PC-3 (cell line): ENCODE data around the gene ROCK1. TPM values are rescaled to one million over a fixed set of nuclear protein-coding genes. Genes with fewer than 3 reads are reported as not detected.

Experiments used
- ATAC-seq: fragments of 200-7000 bp; cut with Tn5 transposase; 2 replicates; pipeline ENCODE4 v1.9.1; 2020; ENCODE audit warnings: mild to moderate bottlenecking, moderate library complexity
- BruUV-seq: library from RNA; stranded (reverse); fragments of 400-500 nt; replicated peaks from 2 replicates; lab custom pipeline; 2021; lab: Mats Ljungman, UMichigan
- CTCF ChIA-PET: fragments of 300-600 bp; sonication (Branson Sonifier 250); formaldehyde crosslinking; loops from one replicate; lab custom pipeline; 2022; ENCODE audit warnings: antibody characterized with exemption; lab: Charles Lee
- POLR2A ChIA-PET: fragments of 300-600 bp; sonication (Branson Sonifier 250); formaldehyde crosslinking; loops from one replicate; lab custom pipeline; 2022; ENCODE audit warnings: antibody characterized with exemption; ENCODE audit not compliant: unreplicated experiment; lab: Charles Lee
- DNase-seq: peaks from one replicate; pipeline ENCODE4 v3.0.0-alpha.2; 2015
- H2AFZ ChIP-seq: fragments of 300-600 bp; sonication (generic); 2 replicates; pipeline ENCODE4 v1.6.0; 2016; ENCODE audit warnings: antibody characterized with exemption, low read length
- H3F3A ChIP-seq: fragments of 300-600 bp; sonication (generic); one replicate; pipeline ENCODE4 v1.6.0; 2017; ENCODE audit warnings: antibody characterized with exemption, low read length, control low read depth, mild to moderate bottlenecking; ENCODE audit not compliant: unreplicated experiment
- H3K27ac ChIP-seq: fragments of 300-600 bp; sonication (generic); 2 replicates; pipeline ENCODE4 v1.5.1; 2016; ENCODE audit warnings: mild to moderate bottlenecking, low read length
- H3K27me3 ChIP-seq: fragments of 300-600 bp; sonication (generic); 2 replicates; pipeline ENCODE4 v1.6.1; 2016; ENCODE audit warnings: low read length, mixed read lengths
- H3K36me3 ChIP-seq: fragments of 300-600 bp; sonication (generic); 2 replicates; pipeline ENCODE4 v1.6.1; 2016; ENCODE audit warnings: low read depth, mixed run types, low read length, mixed read lengths
- H3K4me1 ChIP-seq: fragments of 300-600 bp; sonication (generic); 2 replicates; pipeline ENCODE4 v1.5.1; 2016; ENCODE audit warnings: low read length; ENCODE audit not compliant: insufficient read depth
- H3K4me2 ChIP-seq: fragments of 300-600 bp; sonication (generic); 2 replicates; pipeline ENCODE4 v1.6.0; 2016; ENCODE audit warnings: low read length
- H3K4me3 ChIP-seq: fragments of 300-600 bp; sonication (generic); 2 replicates; pipeline ENCODE4 v1.5.1; 2016; ENCODE audit warnings: mild to moderate bottlenecking, low read length, mixed read lengths
- H3K79me2 ChIP-seq: fragments of 300-600 bp; sonication (generic); 2 replicates; pipeline ENCODE4 v1.6.1; 2017; ENCODE audit warnings: low read length, mixed read lengths
- H3K9ac ChIP-seq: fragments of 300-600 bp; sonication (generic); 2 replicates; pipeline ENCODE4 v1.6.0; 2016; ENCODE audit warnings: mild to moderate bottlenecking, low read length
- H3K9me2 ChIP-seq: fragments of 300-600 bp; sonication (generic); replicated peaks from 2 replicates; pipeline ENCODE4 v1.6.1; 2016; ENCODE audit warnings: mixed run types, low read length, mixed read lengths
- H3K9me3 ChIP-seq: fragments of 300-600 bp; sonication (generic); 2 replicates; pipeline ENCODE4 v1.6.1; 2016; ENCODE audit warnings: low read length, mixed read lengths
- H4K20me1 ChIP-seq: fragments of 300-600 bp; sonication (generic); 2 replicates; pipeline ENCODE4 v1.6.1; 2016; ENCODE audit warnings: low read length, mixed read lengths
- CTCF ChIP-seq: fragments of 300-600 bp; sonication (generic); conservative IDR thresholded peaks from 2 replicates; pipeline ENCODE4 v1.5.1; 2017; ENCODE audit warnings: antibody characterized with exemption, low read depth, mild to moderate bottlenecking, low read length
- EZH2 ChIP-seq: fragments of 300-600 bp; sonication (generic); IDR thresholded peaks from one replicate; pipeline ENCODE4 v1.6.1; 2017; ENCODE audit warnings: antibody characterized with exemption, mild to moderate bottlenecking, low read length; ENCODE audit not compliant: unreplicated experiment
- EZH2phosphoT487 ChIP-seq: fragments of 300-600 bp; sonication (generic); IDR thresholded peaks from 2 replicates; pipeline ENCODE4 v1.6.1; 2018; ENCODE audit warnings: mild to moderate bottlenecking, antibody characterized with exemption, low read length, borderline replicate concordance
- intact Hi-C: fragments of 100-400 bp; cut with micrococcal nuclease; formaldehyde crosslinking; loops from 2 replicates; pipeline ENCODE4 v1.9.0; 2023
- total RNA-seq: library from RNA; depleted of rRNA; stranded (reverse); fragments of >200 nt; gene quantifications from 2 replicates; pipeline ENCODE4 v1.2.3, GENCODE V29; 2014

The ROCK1 gene
- total RNA-seq, 1 experiment from 2014 or later: 22.2 TPM

GRCh38 chr18:21081426-21081825 lies 30.2 kb downstream of the ROCK1 start:
- H3F3A ChIP-seq: no peaks in the 10 kb centered on the region
- intact Hi-C loops: no loop called here
- no peak overlapping the region for H2AFZ ChIP-seq
- H3K27me3 ChIP-seq: no peaks in the 10 kb centered on the region
- no peak overlapping the region for H3K4me2 ChIP-seq
- peaks cover 3% of the 10 kb centered on the region; the same call in 1 of the 2 replicates for H3K36me3 ChIP-seq
- no peak overlapping the region for H3K9ac ChIP-seq
- no peak overlapping the region for H3K4me3 ChIP-seq
- CTCF ChIA-PET: no interaction called here
- no peaks in the 10 kb centered on the region for H3K9me2 ChIP-seq
- no peaks in the 10 kb centered on the region for H4K20me1 ChIP-seq
- POLR2A ChIA-PET: interaction anchor here (0.6 kb wide), 1 partner anchor 43 kb away, joined by 3 read pairs; no protein-coding TSS in a partner anchor
- TF ChIP-seq EZH2 (no peak), EZH2phosphoT487 (no peak), CTCF (no peak)
- peaks cover 97% of the 10 kb centered on the region for H3K79me2 ChIP-seq
- H3K9me3 ChIP-seq: no peaks in the 10 kb centered on the region
- BruUV-seq: no TSS peak
- H3K27ac ChIP-seq: no peak overlapping the region
- DNase-seq (no peak), ATAC-seq (no peak)
- peaks cover 4% of the 10 kb centered on the region; the same call in 1 of the 2 replicates for H3K4me1 ChIP-seq

GRCh38 chr18:21080576-21080975 lies 31.0 kb downstream of the ROCK1 start:
- no TSS peak for BruUV-seq
- intact Hi-C loops: no loop called here
- no peaks in the 10 kb centered on the region for H4K20me1 ChIP-seq

More at GRCh38 chr18:21080576-21080975, 31.0 kb downstream of the ROCK1 start:
- Histone ChIP-seq H3K4me1 (peaks cover 4% of the 10 kb centered on the region), H3K27ac (no peak overlapping the region), H3K4me3 (no peak overlapping the region), H3K79me2 (peaks cover 97% of the 10 kb centered on the region), H3K9ac (no peak overlapping the region), H3K4me2 (no peak overlapping the region), H3K9me3 (no peaks in the 10 kb centered on the region), H3K36me3 (peaks cover 3% of the 10 kb centered on the region; the same call in 1 of the 2 replicates), H2AFZ (no peak overlapping the region), H3K27me3 (no peaks in the 10 kb centered on the region), H3K9me2 (no peaks in the 10 kb centered on the region), H3F3A (no peaks in the 10 kb centered on the region)
- ATAC-seq (no peak), DNase-seq (no peak)
- TF ChIP-seq CTCF (no peak), EZH2 (no peak), EZH2phosphoT487 (no peak)
- CTCF ChIA-PET: no interaction called here
- POLR2A ChIA-PET: no interaction called here
